ENCODE results near the gene ZSCAN20.

Gene ZSCAN20

GRCh38 chr1:33535334-33535733 is 62.9 kb downstream of the ZSCAN20 start:
- no peak for DNase-seq (ENCODE audit: low read depth)

- DNase-seq (ENCODE audit: low read depth), result no peak
These were observed 65.4 kb downstream of the ZSCAN20 start for GRCh38 chr1:33537885-33538284.

- no peak for DNase-seq (ENCODE audit: low read depth)
These were observed 69.5 kb downstream of the ZSCAN20 start for GRCh38 chr1:33541966-33542365.

Data from stimulated activated CD8-positive, alpha-beta memory T cell treated with anti-CD3 and anti-CD28 coated beads, Interleukin-15, amount 100 ng/mL, for 1 hour (primary cell).